ENCODE measurements around the gene TUBB6.

TUBB6 gene

DNA sequence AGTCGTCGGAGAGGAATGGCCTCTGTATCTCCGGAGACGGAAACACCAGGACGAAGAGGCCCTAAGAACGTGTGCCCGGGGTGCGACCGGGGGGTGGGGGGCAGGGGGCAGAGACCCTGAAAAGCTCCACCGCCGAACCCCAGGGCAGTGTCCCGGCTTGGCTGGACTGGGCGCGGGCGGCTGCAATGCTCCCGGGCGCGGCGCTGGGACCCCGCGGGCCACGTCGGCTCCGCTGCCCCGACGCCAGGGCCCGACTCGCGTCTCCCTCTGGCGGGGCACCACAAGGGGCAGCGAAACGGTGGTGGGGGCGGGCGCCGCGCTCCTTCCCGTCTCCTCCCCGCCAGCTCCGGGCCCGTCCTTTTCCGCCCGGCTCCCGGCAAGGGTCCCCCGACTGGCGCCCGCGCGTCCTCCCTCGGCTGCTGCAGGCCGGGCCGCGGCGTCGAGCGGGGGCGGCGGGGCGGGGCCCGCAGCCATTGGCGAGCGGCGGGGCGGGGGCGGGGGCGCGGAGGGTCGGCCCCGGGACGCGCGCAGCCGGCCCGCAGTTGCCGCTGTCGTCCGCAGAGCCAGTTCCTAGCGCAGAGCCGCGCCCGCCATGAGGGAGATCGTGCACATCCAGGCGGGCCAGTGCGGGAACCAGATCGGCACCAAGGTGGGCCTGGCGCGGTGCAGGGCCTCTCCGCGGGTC is at the start of gene TUBB6:
TSS of gene TUBB6 (plus strand) at position 541 of the 685 bp plus-strand sequence. CDS start at position 593, 52 bp downstream.
- no peak for DNase-seq (ENCODE audit: low read depth in 1 of 2, low spot score in 1 of 2)

DNA sequence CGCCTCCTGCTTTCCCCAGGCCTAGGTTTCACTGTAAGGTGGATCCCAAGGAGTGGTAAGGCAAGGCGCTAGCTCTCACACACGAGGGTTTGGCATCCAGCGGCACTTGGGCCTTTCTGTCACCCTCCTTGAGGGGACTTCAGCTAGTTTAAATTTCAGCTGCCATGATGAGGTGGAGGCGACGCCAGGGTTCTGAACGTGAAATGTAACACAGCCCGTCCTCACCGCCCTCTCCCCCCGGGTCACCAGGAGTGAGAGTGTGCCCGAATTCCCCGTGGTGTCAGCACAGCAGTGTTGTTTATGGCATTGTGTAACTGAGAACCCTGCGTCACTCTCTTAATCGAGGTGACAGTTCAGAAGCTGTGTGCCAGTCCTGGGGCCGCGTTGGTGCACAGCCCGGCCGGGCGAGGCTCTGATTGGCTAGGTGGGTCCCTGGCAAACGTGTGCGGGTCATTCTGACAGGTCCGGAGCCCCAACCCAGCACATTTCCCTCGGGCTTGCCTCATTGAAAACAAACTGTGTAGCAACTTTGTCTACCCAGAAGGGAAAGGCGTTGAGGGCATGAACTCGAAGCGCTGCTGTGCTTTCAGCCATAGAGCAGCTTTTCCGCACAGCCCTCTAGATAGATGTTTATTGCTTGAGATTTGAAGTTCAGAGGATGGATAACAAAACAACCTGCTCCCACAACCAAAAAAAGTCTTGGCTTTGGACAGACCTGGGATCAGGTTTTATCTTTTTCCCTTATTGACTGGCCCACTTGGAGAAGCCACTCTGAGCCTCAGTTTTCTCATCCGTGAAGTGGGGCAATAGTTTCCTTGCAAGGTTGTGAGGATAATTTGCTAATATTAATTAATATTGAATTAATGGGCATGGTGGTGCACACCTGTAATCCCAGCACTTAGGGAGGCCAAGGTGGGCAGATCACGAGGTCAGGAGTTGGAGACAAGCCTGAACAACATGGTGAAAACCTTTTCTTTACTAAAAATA is 49.0 kb upstream of the TUBB6 start:
- DNase-seq (ENCODE audit: low read depth in 1 of 2, low spot score in 1 of 2) = no peak

DNA sequence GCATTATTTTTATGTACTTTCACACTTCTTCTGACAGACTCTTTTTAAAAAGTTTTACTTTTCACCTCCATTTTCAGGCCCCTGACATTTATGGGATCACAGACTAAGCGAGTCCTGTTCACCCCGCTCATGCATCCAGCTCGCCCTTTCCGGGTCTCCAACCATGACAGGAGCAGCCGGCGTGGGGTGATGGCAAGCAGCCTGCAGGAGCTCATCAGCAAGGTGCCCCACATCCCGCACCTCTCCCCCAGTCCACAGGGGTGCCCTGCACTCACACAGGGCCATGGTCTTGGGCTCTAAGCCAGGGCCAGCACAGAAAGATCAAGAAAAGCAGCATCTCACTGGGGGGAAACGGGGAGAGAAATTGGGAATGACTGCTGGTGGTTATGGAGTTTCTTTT is 45.3 kb upstream of the TUBB6 start:
- DNase-seq (ENCODE audit: low read depth in 1 of 2, low spot score in 1 of 2) = no peak

DNA sequence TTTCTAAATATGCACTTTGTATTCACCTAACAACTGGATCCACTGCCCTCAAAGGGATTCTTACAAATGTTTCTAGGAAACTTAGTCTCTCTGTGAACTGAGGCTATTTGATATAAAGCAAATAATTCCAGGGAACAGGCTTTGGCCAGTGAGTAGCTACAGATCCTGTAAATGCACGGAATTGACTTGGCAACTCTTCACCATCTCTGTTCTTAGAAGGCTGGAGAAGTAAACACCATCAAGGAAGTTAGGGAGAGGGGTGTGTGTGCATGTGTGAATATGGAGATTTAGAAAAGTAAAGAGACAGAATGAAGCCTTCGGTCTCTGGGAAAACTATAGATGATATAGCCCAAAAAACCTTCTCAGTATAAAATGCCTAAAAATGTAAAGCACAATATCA is 43.2 kb upstream of the TUBB6 start:
- no peak for DNase-seq (ENCODE audit: low read depth in 1 of 2, low spot score in 1 of 2)

DNA sequence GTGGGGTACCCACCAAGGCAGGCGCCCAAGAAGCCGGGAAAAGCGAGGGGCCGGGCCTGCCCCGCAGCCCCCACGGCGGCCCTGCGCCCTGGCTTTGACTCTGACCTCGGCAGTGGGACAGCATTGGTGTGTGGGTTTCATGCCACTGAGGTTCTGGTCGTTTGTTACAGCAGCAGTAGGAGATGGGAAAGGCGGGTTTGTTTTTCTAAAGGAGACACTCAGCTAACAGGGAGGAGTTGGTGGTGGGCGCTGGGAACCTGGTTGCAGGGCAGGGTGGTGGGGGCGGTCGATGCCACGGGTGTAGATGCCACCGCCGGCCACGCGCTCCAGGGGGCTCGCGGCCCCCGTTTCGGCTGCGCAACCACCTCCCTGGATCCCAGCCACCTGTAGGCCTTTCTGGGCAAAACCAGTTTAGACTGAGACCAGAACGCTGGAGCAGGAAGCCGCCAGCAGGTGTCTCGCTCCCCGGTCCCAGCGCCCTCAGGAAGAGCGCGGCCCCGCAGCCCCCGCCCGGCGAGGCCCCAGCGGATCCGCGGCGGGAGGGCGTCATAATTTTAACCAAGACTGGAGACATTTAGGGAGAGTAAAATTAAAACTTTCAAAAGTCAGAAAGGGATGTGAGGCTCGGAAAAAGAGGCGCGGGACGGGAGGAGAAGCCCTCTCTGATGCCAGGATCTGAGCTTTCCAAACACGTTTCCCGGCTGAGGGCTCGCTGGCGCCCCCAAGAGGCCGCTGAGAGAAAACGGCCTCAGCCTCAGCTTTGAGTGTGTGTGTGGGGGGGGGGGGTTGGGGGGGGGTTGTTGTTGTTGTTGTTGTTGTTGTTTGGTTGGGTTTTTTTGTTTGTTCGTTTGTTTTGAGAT is 36.4 kb upstream of the TUBB6 start:
- peak in 1 of 2 donors; percentile 44 for DNase-seq (ENCODE audit: low read depth in 1 of 2, low spot score in 1 of 2)

DNA sequence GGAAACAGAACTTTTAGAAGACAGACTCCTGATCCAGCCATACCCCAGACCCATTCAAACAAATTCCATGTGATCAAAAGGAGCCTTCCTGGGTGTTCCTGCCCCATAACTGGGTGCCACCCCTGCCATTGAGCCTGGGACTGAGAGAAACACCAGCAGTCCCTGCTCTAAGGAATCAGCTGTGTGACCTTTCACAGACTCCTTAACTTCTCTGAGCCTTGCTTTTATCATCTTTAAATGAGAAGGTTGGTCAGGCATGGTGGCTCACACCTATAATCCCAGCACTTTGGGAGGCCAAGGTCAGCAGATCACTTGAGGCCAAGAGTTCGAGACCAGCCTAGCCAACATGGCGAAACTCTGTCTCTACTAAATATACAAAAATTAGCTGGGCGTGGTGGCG is 33.2 kb upstream of the TUBB6 start:
- DNase-seq (ENCODE audit: low read depth in 1 of 2, low spot score in 1 of 2) = no peak

DNA sequence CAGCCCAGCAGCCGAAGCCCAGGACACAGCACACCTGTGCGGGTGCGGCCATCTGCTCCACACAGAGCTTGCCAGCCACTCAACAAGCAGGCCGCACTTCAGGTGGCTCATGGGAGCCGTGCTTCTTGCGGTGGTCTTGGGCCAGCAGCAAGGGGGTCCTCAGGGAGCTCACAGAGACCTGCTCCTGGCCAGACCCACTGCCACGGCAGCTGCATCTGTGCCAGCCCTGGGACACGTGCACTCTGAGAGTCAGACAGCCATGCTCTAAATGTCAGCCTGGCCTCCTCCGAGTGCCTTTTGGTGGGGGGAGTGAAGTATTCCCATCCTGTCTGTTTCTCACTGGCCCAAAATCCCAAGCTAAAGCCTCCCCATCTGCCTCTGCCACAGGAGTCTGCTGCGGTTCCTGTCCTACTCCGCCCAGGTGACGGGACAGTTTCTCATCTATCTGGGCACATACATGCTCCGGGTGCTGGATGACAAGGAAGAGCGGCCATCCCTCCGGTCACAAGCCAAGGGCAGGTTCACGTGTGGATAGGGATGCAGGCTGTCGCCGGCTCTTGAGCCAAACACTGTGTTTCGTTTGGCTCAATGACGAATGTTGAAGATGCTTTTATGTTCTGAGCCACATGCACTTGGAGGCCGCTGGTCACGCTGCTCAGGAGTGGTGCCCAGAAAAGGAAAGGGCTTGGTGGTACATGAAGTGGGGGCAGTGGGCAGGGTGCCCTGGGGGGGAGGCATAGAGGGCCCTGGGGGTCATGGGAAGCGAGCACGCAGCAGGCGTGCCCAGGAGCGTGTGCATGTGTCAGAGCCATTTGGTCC is 31.1 kb upstream of the TUBB6 start:
- DNase-seq (ENCODE audit: low read depth in 1 of 2, low spot score in 1 of 2) = no peak

DNA sequence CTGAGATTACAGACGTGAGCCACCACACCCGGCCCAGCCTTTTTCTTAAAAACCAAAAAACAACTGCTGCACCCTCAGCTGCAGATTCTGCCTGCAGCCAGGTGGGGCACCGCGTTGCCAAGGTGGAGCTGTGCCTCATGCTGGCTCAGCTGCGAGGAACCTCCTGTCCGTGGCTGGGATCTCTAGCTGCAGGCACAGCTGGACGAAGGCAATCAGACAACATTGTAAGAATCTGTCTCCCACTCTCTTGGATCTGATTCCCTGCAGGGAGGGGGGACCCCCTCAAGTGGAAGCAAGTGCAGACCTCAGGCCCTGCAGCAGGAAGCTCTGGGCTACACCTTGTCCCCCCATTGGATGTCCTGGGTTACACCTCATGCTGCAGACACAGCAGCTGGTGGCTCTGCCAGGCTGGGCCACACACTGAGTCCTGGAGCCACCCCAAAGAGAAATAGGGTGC is 29.8 kb upstream of the TUBB6 start:
- no peak for DNase-seq (ENCODE audit: low read depth in 1 of 2, low spot score in 1 of 2)

DNA sequence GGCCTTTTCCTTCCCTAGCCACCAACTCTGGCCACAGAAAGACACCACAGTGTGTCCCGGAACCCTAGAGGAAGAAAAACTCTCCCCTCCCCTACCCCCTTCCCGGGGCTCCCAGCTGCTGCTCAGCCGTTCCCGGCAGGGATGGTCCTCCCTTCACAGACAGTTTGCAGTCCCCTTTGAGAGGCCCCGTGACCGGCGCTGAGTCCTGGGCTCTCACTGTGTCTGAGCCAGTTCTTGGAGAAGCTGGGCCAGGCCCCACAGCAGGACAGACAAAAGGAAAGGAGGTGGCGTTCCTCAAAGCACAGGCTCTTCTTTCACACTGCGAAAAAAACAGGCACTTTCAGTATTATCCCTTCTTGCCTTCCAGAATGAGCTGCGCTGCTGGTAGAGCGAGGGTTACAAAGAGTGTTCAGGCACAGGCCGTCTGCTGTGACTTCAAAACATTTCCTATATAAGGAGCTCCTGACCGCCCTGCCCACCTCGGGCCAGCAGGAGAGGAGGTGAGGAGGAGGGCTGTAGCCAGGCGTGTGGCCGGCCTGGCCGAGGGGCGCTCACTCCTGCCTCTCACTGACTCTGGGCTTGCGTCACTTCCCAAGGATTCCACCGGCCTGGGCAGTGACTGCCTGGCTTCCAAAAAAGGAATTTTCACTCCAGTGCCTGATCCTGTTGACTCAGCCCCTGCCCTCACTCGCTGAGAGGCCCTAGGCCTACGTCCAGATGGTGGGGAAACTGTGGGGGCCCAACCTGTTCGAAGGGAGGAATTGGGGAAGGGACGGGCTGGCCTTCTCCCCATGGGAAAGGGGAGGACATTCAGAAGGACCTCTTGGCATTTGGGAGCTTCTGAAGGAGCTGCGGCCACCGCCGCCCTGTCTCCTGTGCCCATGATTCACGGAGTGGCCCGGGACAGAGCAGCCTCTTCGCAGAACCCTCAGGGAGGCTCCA is 29.0 kb upstream of the TUBB6 start:
- no peak for DNase-seq (ENCODE audit: low read depth in 1 of 2, low spot score in 1 of 2)

DNA sequence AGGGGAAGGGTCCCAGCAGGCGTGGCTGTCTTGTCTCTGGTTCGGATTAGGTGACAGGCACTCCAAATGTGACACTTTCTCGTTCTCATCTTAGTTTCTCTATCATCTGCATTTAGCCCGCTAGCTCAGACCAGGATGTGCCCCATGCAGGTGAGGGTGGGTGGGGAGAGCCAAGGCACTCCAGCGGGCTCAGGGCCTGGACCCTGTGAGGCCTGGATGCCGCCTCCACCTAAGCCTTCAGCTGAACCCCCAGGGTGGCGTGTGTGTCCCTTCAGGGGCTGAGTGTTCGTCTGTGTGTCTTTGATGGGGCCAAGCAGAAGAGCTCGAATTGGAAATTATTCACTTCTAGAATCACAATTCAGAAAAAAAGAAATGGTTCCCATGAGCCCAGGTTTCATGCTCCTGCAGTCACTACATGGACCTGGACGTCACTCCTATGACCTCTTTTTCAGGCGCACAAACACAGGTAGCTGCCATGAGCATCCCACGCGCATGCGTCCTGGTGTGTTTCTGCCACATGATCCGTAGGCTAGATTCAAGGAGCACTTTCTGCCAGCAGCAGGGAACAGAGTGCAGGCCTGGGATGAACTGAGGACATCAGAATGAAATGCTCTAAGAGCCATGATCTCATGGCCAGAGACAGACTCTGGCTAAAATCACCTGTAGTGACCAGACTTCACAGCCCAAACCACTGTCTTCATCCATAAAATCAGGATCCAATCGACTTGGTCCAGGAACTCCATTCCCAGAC is 28.1 kb upstream of the TUBB6 start:
- no peak for DNase-seq (ENCODE audit: low read depth in 1 of 2, low spot score in 1 of 2)

DNA sequence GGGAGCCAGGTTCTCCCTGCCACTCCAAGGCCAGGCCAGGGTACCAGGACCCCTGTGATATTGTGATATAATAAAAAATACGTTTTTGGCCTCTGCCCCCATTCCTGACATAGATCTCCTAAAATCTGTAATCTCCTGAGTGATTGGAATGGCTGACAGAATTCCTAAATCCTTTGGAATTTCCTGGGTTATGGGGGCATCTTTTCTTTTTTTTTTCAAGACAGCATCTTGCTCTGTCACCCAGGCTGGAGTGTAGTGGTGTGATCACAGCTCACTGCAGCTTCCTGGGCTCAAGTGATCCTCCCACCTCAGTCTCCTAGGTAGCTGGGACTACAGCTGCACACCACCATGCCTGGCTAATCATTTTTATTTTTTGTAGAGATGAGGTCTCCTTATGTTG is 26.2 kb upstream of the TUBB6 start:
- DNase-seq (ENCODE audit: low read depth in 1 of 2, low spot score in 1 of 2) = no peak

DNA sequence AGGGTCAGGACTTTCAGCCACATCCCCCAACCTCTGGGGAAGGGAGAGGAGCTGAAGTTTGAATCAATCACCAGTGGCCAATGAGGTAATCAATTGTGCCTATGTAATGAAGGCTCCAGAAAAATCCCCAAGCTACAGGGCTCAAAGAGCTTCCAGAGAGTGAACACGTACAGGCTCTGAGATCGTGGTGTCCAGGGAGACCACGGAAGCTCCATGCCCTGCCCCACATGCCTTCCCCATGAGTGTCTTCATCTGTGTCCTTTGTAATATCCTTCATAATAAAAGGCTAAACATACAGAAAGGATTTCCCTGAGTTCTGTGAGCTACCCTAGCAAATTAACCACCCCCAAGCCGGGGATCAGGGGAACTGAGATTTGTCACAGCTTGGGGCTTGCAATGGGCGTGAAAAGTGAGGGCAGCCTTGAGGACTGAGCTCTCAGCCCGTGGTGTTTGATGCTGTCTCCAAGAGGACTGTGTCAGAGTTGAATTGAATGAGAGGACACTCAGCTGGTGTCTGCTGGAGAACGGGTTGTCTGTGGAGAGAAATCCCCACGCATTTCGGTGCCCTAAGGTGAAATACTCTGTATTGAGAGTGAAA is 25.5 kb upstream of the TUBB6 start:
- DNase-seq (ENCODE audit: low read depth in 1 of 2, low spot score in 1 of 2) = no peak

DNA sequence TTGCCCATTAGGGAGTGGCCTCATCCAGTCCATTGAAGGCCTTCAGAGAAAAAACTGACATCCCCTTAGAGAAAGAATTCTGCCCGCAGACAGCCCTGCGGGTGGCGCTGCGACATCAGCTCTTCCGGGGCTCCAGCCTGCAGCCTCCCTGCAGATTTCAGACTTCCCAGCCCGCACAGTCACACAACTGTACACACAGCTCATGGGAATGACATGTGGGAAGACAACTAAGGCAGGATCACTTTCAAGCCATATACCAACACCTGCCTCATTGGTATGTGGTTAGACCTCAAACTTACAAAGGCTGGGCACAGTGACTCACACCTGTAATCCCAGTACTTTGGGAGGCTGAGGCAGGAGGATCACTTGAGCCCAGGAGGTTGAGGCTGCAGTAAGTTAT is 24.8 kb upstream of the TUBB6 start:
- no peak for DNase-seq (ENCODE audit: low read depth in 1 of 2, low spot score in 1 of 2)

DNA sequence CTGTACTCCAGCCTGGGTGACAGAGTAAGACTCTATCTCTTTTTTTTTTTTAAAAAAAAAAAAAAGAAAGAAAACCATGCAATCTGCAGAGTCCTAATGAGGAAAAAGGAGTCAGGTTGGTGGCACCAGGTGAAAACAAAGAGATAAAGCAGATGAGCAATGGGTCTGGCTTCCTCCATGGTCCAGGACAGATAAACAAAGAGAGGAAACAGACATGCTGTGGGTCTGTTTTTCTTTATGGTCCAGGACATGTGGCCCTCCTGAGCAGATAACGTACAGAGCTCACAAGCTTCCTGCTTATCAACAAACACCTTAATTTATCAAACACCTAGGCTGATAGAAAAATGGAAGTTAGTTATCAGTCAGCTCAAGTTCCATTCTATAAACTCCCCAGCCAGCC is 24.4 kb upstream of the TUBB6 start:
- DNase-seq (ENCODE audit: low read depth in 1 of 2, low spot score in 1 of 2) = no peak

DNA sequence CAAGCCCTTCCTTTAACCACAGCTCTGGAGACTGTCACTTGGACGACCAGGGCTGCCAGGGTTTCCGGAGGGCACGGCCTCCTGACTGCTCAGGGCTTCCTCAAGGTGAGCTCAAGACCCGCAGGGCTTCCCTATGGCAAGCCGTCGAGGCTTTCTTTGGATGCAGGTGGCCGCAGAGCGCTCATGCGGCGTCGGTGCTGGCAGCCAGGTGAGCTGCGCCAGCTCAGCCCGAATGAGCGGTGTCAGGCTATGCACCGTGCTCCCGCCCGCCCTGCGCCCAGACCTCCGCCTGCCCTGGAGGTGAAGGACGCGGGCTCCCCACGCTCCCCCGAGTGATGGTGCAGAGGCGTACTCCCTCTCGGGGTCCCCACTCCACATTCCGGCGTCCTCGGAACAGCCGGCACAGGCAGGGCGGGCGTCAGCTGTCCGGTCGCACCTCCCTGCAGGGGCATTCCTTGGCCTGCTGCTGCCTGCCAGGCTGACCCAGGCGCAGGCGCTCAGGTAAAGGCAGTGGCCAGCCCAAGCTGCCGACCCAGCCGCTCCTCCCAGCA is 20.8 kb upstream of the TUBB6 start:
- no peak for DNase-seq (ENCODE audit: low read depth in 1 of 2, low spot score in 1 of 2)

DNA sequence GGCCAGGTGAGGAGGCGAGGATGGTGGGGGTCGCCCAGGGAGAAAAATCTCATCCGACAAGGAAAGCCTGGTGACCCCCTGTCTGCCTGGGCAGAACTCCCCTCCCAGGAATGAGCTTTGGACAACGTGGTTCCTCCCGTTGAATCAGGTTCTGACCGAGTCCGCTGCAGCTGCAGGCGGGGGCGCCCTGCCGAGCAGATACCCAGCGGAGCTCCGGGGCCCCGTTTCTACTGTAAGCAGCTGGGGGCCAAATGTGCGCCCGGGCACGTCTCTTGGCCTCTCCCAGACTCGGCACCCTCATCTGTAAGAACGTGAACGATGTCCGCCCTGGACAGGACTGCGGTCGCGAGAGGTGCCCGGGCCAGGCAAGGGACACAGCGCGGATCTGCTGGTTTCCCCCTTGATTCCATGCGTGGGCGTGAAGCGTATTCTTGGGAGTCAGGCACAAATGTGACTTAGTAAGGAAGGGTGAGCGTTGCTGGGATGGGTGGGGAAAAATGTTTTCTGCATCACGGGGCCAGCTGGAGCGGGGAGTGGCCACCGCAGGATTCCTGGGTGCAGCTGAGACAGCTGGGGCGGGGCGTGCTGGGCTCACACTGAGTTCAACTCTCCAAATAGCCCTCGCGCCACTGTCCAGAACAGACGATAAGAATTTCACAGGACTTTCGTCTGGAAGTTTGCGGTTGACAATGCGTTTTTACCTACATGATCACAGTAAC is 20.2 kb upstream of the TUBB6 start:
- no peak for DNase-seq (ENCODE audit: low read depth in 1 of 2, low spot score in 1 of 2)

DNA sequence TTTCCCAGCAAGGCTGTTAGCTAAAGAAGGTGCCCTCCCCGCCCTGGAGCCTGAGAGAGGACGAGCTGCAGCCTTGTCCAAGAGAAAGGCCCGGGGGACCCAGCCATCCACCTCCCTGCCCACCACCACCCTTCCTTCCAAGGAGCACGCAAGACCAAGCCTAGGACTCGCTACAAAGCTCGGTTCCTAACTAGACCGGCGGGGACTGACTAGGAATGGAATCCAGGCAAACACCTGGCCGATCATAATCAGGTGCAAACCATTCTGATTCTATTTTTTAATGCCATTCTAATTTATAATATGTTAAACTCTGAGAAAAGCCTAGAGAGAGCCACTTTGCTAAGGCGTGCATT is 19.7 kb upstream of the TUBB6 start:
- DNase-seq (ENCODE audit: low read depth in 1 of 2, low spot score in 1 of 2) = no peak
